HCT116 (cell line): ENCODE data around the gene TMC6.

Experiments
- CEBPB ChIP-seq: IDR thresholded peaks from 2 replicates; pipeline ENCODE4 v1.6.1; 2012; ENCODE audit warnings: low read depth
- EGR1 ChIP-seq: IDR thresholded peaks from 2 replicates; pipeline ENCODE4 v1.6.1; 2012; ENCODE audit warnings: low read depth
- EZH2 ChIP-seq: fragments of 200-600 bp; sonication (generic); IDR thresholded peaks from 2 replicates; pipeline ENCODE4 v1.6.1; 2017; ENCODE audit warnings: antibody characterized with exemption, mixed run types
- EZH2phosphoT487 ChIP-seq: fragments of 200-600 bp; IDR thresholded peaks from 2 replicates; pipeline ENCODE4 v1.6.1; 2018; ENCODE audit warnings: antibody characterized with exemption, borderline replicate concordance
- JUND ChIP-seq: IDR thresholded peaks from 2 replicates; pipeline ENCODE4 v1.6.1; 2012
- POLR2A ChIP-seq: IDR thresholded peaks from 2 replicates; pipeline ENCODE4 v1.7.0; 2011; ENCODE audit warnings: borderline replicate concordance; ENCODE audit not compliant: insufficient read depth, insufficient read length; ENCODE audit errors: extremely low read depth
- POLR2AphosphoS5 ChIP-seq: IDR thresholded peaks from 2 replicates; pipeline ENCODE4 v1.6.1; 2011; ENCODE audit warnings: mild to moderate bottlenecking, low read depth, low read length, moderate library complexity
- SIN3A ChIP-seq: IDR thresholded peaks from 2 replicates; pipeline ENCODE4 v1.6.1; 2012; ENCODE audit warnings: low read depth
- SP1 ChIP-seq: IDR thresholded peaks from 2 replicates; pipeline ENCODE4 v1.6.1; 2012; ENCODE audit warnings: low read depth
- SRF ChIP-seq: IDR thresholded peaks from 2 replicates; pipeline ENCODE4 v1.6.1; 2012; ENCODE audit warnings: low read depth
- YY1 ChIP-seq: IDR thresholded peaks from 2 replicates; pipeline ENCODE4 v1.6.1; 2011; ENCODE audit warnings: low read length, low read depth, moderate library complexity, mild to moderate bottlenecking; ENCODE audit not compliant: insufficient replicate concordance; ENCODE audit errors: extremely low read depth
- ZNF274 ChIP-seq: fragments of 200-500 bp; sonication (Bioruptor generic); IDR thresholded peaks from 2 replicates; pipeline ENCODE4 v1.6.1; 2014; ENCODE audit warnings: mild to moderate bottlenecking, low read depth, low read length, inconsistent platforms
- TF ChIP-seq, protein P1 (sequence below), 3 experiments: fragments of 200-600 bp in 1 of 3; sonication (generic) in 1 of 3; IDR thresholded peaks in 2 of 3; conservative IDR thresholded peaks in 1 of 3; 2 replicates each; pipeline ENCODE4 v1.5.1; 2012 to 2017; ENCODE audit warnings: low read depth in 2 of 3, low read length in 2 of 3, antibody characterized with exemption in 1 of 3, borderline replicate concordance in 1 of 3, control low read depth in 1 of 3, mild to moderate bottlenecking in 1 of 3, mixed read lengths in 1 of 3, mixed run types in 1 of 3, moderate library complexity in 1 of 3; ENCODE audit not compliant: insufficient read depth in 1 of 3
- TF ChIP-seq, protein P2 (sequence below): IDR thresholded peaks from 2 replicates; pipeline ENCODE4 v1.6.1; 2012; ENCODE audit warnings: low read depth

DNA sequence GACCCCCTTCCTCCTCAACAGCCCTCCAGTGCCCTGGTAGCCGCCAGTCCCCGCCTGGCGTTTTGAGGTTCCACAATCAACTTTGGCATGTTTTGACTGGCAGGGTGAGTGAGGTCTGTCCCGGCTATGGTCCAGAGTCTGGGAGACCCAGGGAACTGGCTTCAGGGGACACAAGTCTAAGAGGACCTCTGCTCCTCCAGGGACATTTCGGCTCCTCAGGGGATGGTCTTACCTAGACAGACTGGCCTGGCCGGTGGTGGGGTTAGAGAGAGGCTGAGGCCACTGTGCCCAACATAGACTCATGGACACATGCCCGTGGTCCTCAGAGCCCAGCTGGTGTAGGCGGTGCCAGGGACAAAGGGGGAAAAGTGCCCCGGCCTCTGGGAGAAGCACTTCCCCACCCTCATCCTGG is 4.2 kb upstream of the TMC6 start:
- TF ChIP-seq POLR2A, result no peak
- TF ChIP-seq, protein P1, sequence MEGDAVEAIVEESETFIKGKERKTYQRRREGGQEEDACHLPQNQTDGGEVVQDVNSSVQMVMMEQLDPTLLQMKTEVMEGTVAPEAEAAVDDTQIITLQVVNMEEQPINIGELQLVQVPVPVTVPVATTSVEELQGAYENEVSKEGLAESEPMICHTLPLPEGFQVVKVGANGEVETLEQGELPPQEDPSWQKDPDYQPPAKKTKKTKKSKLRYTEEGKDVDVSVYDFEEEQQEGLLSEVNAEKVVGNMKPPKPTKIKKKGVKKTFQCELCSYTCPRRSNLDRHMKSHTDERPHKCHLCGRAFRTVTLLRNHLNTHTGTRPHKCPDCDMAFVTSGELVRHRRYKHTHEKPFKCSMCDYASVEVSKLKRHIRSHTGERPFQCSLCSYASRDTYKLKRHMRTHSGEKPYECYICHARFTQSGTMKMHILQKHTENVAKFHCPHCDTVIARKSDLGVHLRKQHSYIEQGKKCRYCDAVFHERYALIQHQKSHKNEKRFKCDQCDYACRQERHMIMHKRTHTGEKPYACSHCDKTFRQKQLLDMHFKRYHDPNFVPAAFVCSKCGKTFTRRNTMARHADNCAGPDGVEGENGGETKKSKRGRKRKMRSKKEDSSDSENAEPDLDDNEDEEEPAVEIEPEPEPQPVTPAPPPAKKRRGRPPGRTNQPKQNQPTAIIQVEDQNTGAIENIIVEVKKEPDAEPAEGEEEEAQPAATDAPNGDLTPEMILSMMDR (IDR thresholded peaks at IDR 0.05 in 2 of 3, conservative IDR thresholded peaks at IDR 0.05 in 1 of 3; ENCODE audit: borderline replicate concordance in 1 of 3, insufficient read depth in 1 of 3, low read depth in 2 of 3, low read length in 2 of 3), result no peak
- TF ChIP-seq, protein P2, sequence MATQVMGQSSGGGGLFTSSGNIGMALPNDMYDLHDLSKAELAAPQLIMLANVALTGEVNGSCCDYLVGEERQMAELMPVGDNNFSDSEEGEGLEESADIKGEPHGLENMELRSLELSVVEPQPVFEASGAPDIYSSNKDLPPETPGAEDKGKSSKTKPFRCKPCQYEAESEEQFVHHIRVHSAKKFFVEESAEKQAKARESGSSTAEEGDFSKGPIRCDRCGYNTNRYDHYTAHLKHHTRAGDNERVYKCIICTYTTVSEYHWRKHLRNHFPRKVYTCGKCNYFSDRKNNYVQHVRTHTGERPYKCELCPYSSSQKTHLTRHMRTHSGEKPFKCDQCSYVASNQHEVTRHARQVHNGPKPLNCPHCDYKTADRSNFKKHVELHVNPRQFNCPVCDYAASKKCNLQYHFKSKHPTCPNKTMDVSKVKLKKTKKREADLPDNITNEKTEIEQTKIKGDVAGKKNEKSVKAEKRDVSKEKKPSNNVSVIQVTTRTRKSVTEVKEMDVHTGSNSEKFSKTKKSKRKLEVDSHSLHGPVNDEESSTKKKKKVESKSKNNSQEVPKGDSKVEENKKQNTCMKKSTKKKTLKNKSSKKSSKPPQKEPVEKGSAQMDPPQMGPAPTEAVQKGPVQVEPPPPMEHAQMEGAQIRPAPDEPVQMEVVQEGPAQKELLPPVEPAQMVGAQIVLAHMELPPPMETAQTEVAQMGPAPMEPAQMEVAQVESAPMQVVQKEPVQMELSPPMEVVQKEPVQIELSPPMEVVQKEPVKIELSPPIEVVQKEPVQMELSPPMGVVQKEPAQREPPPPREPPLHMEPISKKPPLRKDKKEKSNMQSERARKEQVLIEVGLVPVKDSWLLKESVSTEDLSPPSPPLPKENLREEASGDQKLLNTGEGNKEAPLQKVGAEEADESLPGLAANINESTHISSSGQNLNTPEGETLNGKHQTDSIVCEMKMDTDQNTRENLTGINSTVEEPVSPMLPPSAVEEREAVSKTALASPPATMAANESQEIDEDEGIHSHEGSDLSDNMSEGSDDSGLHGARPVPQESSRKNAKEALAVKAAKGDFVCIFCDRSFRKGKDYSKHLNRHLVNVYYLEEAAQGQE, result no peak
- TF ChIP-seq SIN3A, result no peak
- TF ChIP-seq SRF, result no peak
- TF ChIP-seq EGR1, result no peak
- no peak for TF ChIP-seq EZH2
- TF ChIP-seq YY1, result no peak
- TF ChIP-seq CEBPB, result no peak
- no peak for TF ChIP-seq POLR2AphosphoS5
- TF ChIP-seq EZH2phosphoT487, result no peak
- TF ChIP-seq SP1, result no peak
- no peak for TF ChIP-seq JUND
- TF ChIP-seq ZNF274, result no peak
